Endometrium (tissue), 2 donors: ENCODE results near the gene SPNS3.

Experiments used
- FAIRE-seq: peaks from 2 replicates; lab custom pipeline; 2012; peaks lifted over from hg19 to GRCh38; lab: Jason Lieb, UNC
- donor health status: control.
- donor health status: control.

Gene SPNS3, protein sequence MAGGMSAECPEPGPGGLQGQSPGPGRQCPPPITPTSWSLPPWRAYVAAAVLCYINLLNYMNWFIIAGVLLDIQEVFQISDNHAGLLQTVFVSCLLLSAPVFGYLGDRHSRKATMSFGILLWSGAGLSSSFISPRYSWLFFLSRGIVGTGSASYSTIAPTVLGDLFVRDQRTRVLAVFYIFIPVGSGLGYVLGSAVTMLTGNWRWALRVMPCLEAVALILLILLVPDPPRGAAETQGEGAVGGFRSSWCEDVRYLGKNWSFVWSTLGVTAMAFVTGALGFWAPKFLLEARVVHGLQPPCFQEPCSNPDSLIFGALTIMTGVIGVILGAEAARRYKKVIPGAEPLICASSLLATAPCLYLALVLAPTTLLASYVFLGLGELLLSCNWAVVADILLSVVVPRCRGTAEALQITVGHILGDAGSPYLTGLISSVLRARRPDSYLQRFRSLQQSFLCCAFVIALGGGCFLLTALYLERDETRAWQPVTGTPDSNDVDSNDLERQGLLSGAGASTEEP

DNA sequence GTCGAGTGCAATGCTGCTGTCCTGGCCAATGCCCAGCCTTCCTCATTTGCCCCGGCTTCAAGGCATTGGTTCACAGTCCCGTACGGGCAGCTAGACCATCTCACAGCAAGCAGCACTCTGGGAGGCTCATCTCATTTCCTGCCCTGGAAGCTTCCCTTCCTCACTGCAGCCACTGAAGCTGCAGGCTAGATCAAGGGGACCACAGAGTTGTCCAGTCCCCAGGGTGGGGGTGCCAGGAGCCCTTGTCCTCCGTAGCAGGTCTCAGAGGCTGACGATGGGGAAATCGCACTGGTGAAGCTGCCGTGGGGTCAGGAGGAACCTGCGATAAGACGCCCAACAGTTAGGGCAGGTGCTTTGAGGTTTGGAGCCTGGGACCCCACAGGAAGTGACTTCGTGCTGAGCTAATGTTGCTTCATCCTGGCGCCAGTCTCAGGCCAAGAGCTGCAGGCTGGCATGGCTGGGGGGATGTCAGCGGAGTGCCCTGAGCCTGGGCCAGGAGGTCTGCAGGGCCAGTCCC is at the start of gene SPNS3:
SPNS3 (plus strand) TSS at position 426 of the 517 bp plus-strand sequence; CDS start at position 454, 28 bp downstream.
- FAIRE-seq, result no peak

DNA sequence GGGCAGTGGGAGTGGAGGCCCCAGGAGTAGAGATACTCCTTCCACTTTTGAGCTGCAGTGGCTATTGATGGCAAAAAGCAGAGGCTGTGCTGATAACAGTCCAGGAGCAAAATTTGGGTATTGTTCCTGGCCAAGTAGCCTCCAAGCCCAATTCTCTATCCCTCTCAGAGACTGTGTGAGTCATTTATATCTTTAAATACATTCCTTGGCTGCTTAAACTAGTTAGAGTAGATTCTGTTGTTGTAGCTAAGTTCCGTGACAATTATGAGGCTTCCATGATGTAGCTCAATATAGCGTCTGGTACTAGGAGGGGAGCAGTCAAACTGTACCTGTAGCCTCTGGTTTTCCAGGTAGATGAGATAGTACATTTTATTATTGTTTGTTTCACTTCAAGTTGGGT is 47.3 kb upstream of the SPNS3 start:
- FAIRE-seq, result no peak

DNA sequence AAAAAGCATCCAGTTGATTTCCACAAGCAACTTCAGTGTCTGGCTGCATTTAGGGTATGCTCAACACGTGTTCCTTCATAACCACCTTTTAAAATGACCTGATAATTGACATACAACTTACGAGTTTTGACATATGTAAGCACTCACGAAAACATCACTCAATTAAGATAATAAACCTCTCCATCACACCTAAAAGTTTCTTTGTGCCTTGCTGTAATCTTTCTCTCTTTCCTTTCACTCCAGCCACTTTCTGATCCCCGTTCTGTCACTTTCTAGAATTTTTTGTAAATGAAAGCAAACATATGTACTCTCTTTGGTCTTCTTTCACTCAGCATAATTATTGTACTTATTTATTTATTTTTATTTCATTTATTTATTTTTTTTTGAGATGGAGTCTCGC is 46.6 kb upstream of the SPNS3 start:
- no peak for FAIRE-seq

DNA sequence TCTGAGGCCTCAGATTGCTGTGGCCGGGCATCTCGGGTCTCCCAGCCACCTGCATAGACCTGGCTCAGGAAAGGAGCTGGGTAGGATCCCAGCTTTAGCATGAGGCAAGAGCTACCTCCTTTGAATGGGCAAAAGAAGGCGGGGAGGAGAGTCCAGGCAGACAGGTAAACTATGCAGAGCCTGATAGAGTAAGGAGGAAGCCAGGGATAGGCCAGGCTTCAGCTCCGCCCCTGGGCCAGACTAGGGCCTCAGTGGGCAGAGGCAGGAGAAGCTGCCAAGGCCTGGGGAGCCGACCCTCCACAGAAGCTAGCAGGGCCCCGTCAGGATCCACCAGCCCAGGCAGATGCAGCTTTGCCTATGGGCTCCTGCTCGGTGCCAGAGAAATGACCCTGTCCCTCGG is 44.7 kb upstream of the SPNS3 start:
- FAIRE-seq, result no peak

DNA sequence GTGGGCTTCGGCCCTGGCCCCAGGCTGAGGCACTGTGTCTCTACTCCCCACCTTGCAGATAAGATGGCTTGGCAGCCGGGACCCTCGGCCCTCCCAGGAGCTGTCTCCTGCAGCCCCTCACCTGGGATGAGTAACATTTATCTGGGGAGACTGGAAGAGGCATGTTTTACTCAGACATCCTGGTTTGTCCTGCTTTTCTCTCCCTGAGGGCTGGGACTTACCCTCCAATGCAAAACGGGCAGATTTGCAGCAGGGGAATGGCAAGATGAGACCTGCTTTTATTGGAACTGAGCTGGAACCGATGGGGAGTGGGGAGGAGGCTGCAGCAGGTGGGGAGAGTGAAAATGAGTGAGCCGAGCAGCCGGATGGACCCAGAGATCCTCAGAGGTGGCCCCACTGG is 39.9 kb upstream of the SPNS3 start:
- FAIRE-seq, result no peak

DNA sequence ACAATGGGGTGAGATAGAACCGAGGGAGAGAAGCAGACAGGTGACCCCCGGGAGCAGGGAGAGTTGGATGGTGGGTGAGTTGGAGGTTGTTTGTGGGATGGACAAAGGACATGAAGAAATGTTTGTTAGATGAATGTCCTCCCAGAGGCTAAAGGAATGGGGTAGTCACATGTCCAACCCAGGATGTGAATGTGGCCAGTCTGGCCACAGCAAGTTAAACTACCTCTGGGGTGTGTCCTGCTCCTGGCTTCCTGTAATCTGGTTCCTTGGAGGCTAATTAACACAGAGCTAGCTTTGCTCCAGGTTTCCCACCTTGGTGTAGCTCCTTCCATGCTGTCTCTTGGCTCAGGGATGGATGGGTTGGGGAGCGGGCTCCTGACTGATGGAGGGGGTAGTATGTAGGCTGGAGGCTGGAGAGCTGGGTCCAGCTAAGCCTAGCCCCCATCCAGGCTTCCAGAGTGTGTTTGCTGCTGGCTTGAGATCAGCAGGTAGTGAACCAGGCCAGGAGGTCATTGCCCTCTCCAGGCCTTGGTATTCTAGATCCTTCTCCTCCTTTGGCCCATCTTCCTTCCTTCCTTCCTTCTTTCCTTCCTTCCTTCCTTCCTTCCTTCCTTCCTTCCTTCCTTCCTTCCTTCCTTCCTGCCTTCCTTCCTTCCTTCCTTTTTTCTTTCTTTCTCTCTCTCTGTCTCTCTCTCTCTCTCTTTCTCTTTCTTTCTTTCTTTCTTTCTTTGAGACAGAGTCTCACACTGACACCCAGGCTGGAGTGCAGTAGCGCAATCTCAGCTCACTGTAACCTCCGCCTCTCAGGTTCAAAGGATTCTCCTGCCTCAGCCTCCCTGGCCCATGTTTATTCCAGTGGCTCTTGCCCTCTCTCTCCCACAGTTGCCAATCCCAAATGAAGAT is 39.3 kb upstream of the SPNS3 start:
- no peak for FAIRE-seq

DNA sequence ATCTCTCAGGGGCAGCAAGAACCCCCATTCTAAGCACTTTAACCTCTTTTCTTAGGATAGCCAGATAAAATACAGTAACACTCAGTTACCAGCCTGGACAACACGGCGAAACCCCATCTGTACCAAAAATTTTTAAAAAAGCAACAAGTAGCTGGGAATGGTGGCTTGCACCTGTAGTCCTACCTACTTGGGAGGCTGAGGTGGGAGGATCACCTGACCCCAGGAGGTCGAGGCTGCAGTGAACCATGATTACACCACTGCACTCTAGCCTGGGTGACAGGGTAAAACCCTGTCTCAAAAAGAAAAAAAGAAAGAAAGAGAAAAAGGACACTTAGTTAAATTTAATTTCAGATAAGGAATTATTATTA is 38.6 kb upstream of the SPNS3 start:
- no peak for FAIRE-seq

DNA sequence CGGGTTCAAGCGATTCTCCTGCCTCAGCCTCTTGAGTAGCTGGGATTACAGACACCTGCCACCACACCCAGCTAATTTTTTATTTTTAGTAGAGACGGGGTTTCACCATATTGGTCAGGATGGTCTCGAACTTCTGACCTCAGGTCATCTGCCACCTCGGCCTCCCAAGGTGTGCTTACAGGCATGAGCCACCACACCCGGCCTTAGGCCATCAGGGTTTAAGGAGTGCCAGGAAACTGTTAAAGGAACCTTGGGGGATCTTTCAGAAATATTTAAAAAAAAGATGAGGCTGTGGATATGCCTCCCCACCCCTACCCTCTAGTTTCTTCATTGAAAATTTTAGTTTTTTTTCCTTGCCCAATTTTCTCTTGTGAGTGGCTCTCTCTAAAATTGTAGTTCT is 35.9 kb upstream of the SPNS3 start:
- FAIRE-seq, result no peak

DNA sequence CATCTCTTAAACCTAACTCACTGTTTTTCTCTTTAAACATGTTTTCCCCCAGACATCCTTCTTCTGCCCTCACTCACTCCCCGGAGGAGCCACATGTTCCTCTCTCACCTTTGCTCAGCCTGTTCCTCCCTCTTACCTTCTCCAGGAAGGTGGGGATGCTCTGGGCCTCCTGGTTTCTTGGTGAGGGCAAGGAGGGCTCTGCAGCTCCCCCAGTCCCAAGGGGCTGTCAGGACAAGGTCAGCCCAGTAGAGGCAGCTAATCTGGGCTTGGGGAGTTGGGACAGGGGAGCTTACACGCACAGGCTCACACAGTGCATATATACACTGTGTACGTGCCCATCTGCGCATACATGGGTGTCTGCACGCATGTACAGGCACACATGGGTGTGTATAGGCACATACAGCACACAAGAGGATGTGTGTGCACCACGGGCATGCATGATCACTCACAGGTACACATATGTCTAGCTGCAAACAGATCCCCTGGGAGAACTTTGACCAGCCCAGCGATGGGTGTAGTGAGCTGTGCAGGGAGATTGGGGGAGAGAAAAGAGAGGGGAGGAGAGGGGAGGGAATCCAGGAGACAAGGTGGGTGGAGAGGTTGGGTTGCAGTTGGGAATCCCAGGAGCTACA is 28.6 kb upstream of the SPNS3 start:
- FAIRE-seq, result no peak

DNA sequence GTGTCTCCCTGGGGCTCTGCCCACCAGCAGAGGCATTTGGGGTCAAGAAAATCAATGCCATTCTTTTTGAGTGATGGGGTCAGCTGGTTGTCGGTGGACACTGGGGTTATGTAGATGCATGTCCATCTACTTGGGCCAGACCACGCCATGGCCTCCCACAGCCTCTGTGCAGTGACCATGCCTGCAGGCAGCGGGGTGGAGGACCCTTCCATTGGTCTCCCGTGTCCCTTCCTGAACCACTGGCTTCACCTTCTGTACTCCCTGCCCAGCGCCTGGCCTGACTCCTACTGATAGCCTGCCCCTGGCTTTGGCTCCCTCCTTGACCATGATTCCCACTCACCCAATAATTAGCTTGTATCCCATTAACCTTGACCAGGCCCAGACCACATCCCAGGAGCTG is 28.0 kb upstream of the SPNS3 start:
- no peak for FAIRE-seq

DNA sequence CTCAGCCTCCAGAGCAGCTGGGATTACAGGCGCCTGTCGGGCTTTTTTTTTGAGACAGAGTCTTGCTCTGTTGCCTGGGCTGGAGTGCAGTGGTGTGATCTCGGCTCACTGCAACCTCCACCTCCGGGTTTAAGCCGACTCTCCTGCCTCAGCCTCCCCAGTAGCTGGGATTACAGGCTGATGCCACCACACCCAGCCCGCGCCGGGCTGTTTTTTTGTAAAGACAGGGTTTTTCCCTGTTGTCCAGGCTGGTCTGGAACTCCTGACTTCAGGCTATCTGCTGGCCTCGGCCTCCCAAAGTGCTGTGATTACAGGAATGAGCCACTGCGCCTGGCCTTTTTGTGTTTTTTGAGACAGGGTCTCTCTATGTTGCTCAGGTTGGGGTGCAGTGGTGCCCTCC is 27.4 kb upstream of the SPNS3 start:
- no peak for FAIRE-seq

DNA sequence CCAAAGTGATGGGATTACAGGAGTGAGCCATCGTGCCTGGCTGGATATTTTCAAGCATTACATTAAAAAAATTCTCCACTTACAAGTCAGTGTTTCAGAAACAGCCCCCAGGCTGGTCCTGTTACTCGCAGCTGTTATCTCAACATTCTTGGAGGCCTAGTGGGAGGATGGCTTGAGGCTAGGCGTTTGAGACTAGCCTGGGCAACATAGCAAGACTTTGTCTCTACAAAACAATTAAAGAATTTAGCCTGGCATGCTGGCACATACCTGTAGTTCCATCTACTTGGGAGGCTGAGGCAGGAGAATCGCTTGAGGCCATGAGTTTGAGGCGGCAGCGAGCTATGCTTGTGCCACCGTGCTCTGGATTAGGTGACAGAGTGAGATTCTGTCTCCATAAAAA is 26.5 kb upstream of the SPNS3 start:
- FAIRE-seq, result no peak

DNA sequence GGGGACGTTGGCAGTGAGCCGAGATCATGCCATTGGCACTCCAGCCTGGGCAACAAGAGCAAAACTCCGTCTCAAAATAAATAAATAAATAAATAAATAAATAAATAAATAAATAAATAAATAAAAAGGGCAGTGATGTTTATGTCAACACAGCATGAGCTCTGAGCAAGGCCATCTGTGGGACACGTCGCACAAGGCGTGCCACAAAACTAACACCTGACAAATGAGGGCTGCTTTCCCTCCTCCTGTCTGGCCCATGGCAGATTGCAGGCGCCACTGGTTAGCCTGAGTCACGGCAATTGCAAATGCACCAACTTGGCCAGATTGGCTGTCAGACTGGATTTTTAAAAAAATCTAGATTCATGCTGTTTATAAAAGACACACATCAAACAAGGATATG is 25.9 kb upstream of the SPNS3 start:
- no peak for FAIRE-seq

DNA sequence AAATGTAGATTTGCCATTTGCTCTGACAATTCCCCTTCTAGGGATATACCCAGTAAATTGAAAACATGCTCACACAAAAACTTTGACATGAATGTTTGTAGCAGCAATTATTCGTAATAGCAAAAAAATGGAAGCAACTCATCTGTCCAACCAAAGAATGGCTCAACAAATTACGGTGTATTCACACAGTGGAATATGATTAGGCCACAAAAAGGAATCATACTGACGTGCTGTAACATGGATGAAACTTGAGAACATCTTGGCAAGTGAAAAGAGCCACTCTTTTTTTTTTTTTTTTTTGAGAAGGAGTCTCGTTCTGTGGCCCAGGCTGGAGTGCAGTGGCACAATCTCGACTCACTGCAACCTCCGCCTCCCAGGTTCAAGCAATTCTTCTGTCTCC is 24.1 kb upstream of the SPNS3 start:
- FAIRE-seq, result no peak

DNA sequence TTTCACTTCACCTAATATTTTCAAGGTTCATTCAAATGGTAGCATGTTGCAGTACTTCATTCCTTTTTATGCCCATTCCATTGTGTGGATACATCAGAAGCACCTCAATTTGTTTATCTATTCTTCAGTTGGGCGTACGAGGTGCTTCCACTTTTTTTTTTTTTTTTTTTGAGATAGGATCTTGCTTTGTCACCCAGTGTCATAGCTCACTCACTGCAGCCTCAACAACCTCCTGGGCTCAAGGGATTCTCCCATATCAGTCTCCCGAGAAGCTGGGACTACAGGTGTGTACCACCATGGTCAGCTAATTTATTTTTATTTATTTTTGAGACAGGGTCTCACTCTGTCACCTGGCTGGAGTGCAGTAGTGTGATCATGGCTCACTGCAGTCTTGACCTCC is 22.5 kb upstream of the SPNS3 start:
- no peak for FAIRE-seq

DNA sequence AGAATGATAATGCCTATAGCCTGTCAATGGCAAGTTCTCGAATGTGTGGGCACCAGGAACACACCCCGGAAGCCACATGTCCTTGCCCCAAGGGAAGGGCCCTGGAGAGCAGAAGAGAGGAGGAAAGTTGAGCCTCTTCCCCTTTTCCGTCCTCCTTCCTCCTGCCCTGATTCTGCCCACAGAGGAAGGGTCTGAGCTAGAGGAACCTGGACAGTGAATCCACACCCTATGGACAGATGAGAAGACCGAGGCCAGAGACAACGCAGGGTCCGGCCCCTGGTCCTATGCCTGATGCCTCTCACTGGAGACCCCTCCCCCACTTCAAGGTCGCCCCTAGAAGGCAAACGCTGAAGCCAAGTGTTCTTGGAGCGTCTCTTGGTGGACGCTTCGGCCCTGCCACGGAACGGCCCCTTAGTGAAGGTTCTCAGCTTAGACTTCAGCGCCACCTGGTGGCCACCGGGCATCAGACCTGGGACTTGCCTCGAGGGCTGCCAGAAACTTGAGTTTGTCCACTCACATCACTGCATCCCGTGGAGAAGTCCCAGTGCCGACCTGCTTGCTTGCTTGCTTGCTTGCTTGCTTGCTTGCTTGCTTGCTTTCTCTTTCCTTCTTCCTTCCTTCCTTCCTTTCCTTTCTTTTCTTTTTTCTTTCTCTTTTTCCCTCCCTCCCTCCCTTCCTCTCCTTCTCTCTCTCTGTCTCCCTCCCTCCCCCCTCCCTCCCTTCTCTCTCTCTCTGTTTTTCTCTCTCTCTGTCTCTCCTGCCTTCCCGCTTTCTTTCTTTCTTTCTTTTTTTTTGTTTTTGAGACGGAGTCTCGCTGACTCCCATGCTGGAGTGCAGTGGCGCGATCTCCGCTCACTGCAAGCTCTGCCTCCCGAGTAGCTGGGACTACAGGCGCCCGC is 20.6 kb upstream of the SPNS3 start:
- FAIRE-seq, result no peak

DNA sequence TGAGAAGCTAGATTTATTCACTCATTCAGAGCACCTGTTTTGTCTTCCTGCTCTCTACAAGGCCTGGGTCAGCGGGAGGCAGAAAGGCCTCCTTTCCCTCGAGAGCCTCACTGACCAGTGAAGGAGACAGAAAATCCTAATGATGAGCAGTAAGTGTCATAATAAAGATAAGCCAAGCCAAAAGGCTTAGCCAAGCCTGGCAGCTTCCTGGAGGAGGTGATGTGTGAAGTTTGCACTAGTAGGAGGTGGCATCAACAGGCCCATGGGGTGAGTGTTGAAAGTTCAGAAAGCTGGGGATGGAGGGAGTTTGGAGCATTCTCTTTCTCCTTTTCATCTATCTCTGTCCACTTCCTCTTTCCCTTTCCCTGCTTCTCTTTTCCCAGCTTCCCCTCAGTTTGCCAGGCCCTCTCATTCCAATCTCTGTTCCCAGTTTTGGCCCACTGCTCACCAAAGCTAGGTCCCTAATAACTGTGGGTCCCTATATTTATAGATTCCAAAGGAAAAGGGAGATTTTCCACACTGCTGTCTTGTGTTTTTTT is 16.5 kb upstream of the SPNS3 start:
- FAIRE-seq, result no peak

DNA sequence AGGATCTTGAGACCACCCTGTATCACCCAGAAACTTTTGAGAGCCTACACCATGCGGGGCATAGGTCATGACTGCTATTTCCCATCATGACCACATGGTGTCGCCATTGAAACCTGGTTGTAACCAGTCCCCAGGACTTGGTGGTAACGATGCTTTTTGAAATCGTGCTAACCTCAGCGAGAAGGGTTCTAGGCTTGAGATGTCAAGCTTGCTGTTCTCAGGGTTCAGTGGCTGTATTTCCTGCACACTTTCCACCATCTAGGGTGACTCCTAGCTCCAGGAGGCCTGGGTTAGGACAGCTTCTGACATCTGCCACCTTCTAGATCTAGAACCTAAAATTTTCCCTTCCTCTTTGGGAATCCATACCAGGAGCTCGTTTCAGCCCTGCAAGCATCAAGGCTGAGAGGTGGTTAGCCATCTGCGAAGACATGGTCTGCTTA is 13.0 kb upstream of the SPNS3 start:
- FAIRE-seq, result no peak

DNA sequence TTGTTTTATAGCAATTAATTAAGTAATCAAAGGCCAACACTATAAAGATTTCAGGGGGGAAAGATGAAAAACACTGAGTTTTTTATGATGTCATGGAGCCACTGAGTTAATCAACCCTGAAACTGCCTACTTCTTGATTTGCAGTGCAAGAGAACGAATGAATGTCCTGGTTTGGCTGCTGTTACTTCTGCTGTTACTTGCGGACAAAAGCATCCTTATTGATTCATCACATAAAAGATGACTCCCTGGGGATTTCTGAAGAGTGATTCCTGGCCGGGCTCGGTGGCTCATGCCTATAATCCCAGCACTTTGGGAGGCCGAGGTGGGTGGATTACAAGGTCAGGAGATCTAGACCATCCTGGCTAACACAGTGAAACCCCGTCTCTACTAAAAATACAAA is 10.9 kb upstream of the SPNS3 start:
- FAIRE-seq, result no peak

DNA sequence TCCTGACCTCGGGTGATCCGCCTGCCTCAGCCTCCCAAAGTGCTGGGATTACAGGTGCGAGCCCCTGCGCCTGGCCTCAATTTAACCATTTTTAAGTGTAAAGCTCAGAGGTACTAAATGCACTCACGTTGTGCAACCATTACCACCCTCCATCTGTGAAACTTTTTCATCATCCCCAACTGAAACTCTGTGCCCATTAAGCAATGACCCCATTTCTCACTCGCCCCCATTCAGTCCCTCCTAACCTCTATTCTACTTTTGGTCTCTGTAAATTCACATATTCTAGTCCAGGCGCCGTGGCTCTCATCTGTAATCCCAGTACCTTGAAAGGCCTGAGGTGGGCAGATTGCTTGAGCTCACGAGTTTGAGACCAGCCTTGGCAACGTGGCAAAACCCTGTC is 8.3 kb upstream of the SPNS3 start:
- FAIRE-seq, result no peak
